ENCODE measurements around the gene OR6X1. TPM values are rescaled to one million over a fixed set of nuclear protein-coding genes. Genes with fewer than 3 reads are reported as not detected.

The OR6X1 gene
- total RNA-seq, 1 experiment from 2014 or later, result not detected

DNA sequence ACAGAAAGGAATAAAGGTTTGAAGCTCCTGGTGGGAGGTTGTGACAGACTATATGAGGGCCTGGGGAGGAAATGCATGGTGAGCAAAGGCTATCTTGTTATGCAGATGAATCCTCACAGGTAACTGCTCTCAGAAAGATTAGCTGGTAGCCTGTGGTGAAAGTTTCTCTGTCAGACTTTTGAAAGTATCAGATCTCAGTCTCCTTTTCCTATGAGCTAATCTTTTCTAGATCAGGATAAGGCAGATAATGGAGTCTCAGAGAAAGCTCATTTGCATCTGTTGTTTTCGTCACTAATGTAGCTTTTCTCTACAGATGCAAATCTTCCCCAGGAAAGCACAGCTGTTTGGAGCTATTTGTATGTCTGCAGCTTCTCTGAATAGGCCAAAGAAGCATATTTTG, 21.0 kb upstream of the OR6X1 start:
- H3K27ac Mint-ChIP-seq (ENCODE audit: unreplicated experiment), result no peak overlapping the region
- no peak overlapping the region for H3K4me3 Mint-ChIP-seq (ENCODE audit: low read depth, unreplicated experiment)

DNA sequence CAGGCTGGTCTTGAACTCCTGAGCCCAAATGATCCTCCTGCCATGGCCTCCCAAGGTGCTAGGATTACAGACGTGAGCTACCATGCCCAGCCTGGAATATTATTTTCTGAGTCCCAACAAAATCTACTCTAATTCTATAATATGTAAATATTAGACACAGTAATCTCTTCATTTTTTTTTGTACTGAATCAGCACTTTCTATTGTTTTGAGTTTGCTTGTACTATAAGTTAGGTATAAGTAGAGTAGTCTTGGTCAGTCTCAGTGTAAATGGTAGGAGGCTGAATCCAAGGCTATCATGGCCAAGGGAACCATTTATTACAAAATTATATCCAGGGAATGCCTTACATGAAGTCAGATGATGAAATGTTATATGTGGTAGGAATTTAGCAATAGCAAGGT, 19.6 kb upstream of the OR6X1 start:
- CTCF ChIA-PET, result no interaction called here
- Mint-ChIP-seq H3K27me3 (ENCODE audit: unreplicated experiment) (no peaks in the 10 kb centered on the region), H3K4me3 (ENCODE audit: low read depth, unreplicated experiment) (no peak overlapping the region), H3K9me3 (ENCODE audit: low read depth, unreplicated experiment) (peaks cover 4% of the 10 kb centered on the region), H3K36me3 (ENCODE audit: insufficient read depth, unreplicated experiment) (no peaks in the 10 kb centered on the region), H3K27ac (ENCODE audit: unreplicated experiment) (no peak overlapping the region), H3K4me1 (ENCODE audit: low read depth, unreplicated experiment) (no peaks in the 10 kb centered on the region)
- BruUV-seq (replicated peaks), result no TSS peak
- DNase-seq, result no peak
- TF ChIP-seq, protein P1, sequence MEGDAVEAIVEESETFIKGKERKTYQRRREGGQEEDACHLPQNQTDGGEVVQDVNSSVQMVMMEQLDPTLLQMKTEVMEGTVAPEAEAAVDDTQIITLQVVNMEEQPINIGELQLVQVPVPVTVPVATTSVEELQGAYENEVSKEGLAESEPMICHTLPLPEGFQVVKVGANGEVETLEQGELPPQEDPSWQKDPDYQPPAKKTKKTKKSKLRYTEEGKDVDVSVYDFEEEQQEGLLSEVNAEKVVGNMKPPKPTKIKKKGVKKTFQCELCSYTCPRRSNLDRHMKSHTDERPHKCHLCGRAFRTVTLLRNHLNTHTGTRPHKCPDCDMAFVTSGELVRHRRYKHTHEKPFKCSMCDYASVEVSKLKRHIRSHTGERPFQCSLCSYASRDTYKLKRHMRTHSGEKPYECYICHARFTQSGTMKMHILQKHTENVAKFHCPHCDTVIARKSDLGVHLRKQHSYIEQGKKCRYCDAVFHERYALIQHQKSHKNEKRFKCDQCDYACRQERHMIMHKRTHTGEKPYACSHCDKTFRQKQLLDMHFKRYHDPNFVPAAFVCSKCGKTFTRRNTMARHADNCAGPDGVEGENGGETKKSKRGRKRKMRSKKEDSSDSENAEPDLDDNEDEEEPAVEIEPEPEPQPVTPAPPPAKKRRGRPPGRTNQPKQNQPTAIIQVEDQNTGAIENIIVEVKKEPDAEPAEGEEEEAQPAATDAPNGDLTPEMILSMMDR (IDR thresholded peaks at IDR 0.05; ENCODE audit: unreplicated experiment), result no peak
- intact Hi-C loops (cut with micrococcal nuclease; ENCODE audit: unreplicated experiment), result no loop called here

More for the DNA sequence above, 21.0 kb upstream of the OR6X1 start:
- H3K27me3 Mint-ChIP-seq (ENCODE audit: unreplicated experiment), result no peaks in the 10 kb centered on the region
- H3K36me3 Mint-ChIP-seq (ENCODE audit: insufficient read depth, unreplicated experiment), result no peaks in the 10 kb centered on the region
- H3K4me1 Mint-ChIP-seq (ENCODE audit: low read depth, unreplicated experiment), result no peaks in the 10 kb centered on the region
- peaks cover 7% of the 10 kb centered on the region for H3K9me3 Mint-ChIP-seq (ENCODE audit: low read depth, unreplicated experiment)
- intact Hi-C loops (cut with micrococcal nuclease; ENCODE audit: unreplicated experiment), result no loop called here
- TF ChIP-seq, protein P1 (IDR thresholded peaks at IDR 0.05; ENCODE audit: unreplicated experiment), result no peak
- CTCF ChIA-PET, result no interaction called here
- BruUV-seq (replicated peaks), result no TSS peak
- no peak for DNase-seq

DNA sequence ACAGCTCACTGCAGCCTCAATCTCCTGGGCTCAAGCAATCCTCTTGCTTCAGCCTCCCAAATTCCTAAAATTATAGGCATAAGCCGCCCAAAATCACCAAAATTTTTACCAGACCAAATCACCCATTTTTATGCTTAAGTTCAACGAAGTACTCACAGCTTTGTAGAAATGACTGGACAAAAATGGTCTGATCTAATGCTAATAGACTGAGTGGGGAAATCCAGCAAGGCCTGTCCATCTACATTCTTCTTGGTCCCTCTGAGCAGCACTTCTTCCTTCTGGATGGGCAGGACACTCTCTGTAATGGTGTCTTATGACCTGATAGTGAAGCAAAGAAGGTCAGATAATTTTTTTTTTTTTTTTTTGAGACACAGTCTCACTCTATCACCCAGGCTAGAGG, 18.7 kb upstream of the OR6X1 start:
- no TSS peak for BruUV-seq (replicated peaks)

DNA sequence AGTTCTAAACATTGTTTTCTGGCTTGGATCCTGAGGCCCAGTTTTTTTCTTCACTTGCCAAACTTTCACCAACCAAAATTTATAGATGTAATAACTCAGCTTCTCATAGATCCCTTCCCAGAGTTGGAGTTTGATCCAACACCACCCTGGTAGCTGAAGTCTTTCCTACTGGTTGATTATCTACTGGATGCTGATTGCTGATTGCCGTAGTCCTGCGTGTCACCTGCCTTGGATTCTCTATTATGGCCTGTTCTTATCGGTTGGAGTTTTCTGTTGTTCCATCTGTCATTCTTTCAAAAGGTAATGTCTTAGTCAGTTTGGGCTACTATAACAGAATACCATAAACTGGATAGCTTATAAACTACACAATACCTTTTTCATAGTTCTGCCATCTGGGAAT, 17.3 kb upstream of the OR6X1 start:
- H3K27me3 Mint-ChIP-seq (ENCODE audit: unreplicated experiment), result no peaks in the 10 kb centered on the region
- TF ChIP-seq, protein P1 (IDR thresholded peaks at IDR 0.05; ENCODE audit: unreplicated experiment), result no peak
- H3K4me3 Mint-ChIP-seq (ENCODE audit: low read depth, unreplicated experiment), result no peak overlapping the region
- DNase-seq, result no peak
- H3K27ac Mint-ChIP-seq (ENCODE audit: unreplicated experiment), result no peak overlapping the region
- H3K9me3 Mint-ChIP-seq (ENCODE audit: low read depth, unreplicated experiment), result peaks cover 5% of the 10 kb centered on the region
- BruUV-seq (replicated peaks), result no TSS peak
- H3K4me1 Mint-ChIP-seq (ENCODE audit: low read depth, unreplicated experiment), result no peaks in the 10 kb centered on the region
- intact Hi-C loops (cut with micrococcal nuclease; ENCODE audit: unreplicated experiment), result no loop called here
- no peaks in the 10 kb centered on the region for H3K36me3 Mint-ChIP-seq (ENCODE audit: insufficient read depth, unreplicated experiment)
- CTCF ChIA-PET, result no interaction called here

More for the DNA sequence above, 18.7 kb upstream of the OR6X1 start:
- no peaks in the 10 kb centered on the region for H3K4me1 Mint-ChIP-seq (ENCODE audit: low read depth, unreplicated experiment)
- CTCF ChIA-PET, result no interaction called here
- no peak overlapping the region for H3K27ac Mint-ChIP-seq (ENCODE audit: unreplicated experiment)
- intact Hi-C loops (cut with micrococcal nuclease; ENCODE audit: unreplicated experiment), result no loop called here
- DNase-seq, result no peak
- H3K9me3 Mint-ChIP-seq (ENCODE audit: low read depth, unreplicated experiment), result peaks cover 3% of the 10 kb centered on the region
- no peaks in the 10 kb centered on the region for H3K36me3 Mint-ChIP-seq (ENCODE audit: insufficient read depth, unreplicated experiment)
- no peak overlapping the region for H3K4me3 Mint-ChIP-seq (ENCODE audit: low read depth, unreplicated experiment)
- H3K27me3 Mint-ChIP-seq (ENCODE audit: unreplicated experiment), result no peaks in the 10 kb centered on the region
- TF ChIP-seq, protein P1 (IDR thresholded peaks at IDR 0.05; ENCODE audit: unreplicated experiment), result no peak

Data from Calu3 (cell line).